Globus pallidus (tissue), 1 donor: Measurements from ENCODE around the gene RICTOR.

Source experiments
- DNase-seq: peaks from one replicate; pipeline ENCODE4 v3.0.0-alpha.2; 2015; ENCODE audit warnings: low spot score

RICTOR gene

DNA sequence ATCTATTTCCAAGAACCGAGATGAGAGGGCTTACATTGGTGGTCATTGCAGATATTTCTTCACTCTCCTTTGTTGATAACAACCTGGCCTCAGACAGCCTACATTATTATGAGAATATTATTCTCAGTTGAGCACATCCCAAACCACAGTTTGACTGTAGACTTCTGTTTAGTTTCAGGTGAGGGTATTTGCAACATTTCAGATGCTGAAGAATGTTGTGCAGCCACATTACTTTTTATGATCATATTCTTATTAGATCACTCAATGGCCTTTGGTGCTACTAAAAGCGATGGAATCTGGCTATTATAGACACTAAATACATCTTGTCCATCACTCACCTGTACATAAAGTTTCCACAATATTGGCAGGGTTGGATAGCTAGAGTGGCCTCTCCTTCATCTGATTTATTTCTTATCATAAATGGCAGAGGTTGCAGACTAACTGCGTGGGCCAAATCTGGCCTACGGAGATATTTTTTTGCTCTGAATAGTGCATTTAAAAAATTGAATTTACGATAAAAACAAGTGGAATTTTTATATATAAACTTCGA, 26.2 kb upstream of the RICTOR start:
- DNase-seq = no peak

DNA sequence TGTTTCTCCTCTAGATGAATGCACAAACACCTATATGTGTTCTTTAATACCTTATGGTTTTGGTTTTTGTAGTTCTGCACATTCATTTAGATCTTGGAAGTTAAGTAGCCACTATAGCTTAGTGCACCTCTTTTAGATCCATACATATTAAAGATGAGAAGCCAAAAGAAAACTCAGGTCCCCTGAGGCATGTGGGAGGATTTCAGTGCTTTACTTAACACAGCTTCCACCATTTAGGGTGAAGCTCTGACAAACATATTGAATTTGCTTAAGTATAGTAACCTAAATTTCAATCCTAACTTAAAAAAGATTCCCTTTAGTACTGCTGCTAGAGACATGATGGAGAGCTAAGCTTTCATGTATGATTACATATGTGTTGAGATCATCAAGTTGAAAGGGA, 25.6 kb upstream of the RICTOR start:
- no peak for DNase-seq

DNA sequence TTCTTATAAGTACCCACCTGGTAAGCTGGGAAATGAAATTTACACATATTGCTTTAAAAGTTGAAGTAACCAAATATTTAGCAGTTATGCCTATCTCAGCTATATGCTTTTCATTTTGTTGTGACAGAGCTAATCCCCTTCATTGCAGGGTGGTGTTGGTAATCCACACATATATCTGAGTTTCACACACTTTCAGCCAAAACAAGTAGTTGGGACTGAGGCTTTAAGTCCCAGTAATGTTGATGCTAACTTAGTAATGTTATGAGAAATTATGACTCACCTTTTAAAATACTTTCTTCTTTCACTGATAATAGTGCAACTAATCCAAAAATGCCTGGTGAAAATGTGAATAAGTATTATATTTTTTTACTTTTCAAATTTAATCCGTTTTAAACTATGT, 19.2 kb upstream of the RICTOR start:
- no peak for DNase-seq

GRCh38 chr5:39092581-39093351, 18.6 kb upstream of the RICTOR start:
- DNase-seq = no peak

DNA sequence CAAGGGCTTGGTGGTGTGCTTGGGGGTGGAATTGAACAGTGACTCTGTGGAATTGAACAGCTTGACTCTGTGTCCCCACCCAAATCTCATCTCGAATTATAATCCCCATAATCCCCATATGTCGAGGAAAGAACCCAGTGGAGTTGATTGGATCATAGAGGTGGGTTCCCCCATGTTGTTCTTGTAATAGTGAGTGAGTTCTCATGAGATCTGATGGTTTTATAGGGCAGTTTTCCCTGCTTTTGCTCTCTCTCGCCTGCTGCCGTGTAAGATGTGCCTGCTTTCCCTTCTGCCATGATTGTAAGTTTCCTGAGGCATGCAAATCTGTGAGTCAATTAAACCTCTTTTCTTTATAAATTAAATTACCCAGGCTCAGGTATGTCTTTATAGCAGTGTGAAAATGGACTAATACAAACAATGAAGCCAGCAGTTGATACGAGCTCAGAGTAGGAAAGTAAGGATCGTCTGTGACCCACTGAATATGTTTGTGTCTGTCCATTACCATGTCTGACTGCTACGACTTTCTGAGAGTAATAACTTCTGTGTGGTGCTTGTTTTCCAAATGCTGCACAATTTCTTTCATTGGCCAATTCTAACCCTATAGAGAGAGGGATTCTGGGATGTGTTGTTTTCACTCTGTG, 17.9 kb upstream of the RICTOR start:
- DNase-seq = no peak

- DNase-seq = no peak
Observed at GRCh38 chr5:39083968-39084367, 9.8 kb upstream of the RICTOR start.

- DNase-seq = no peak
Observed at GRCh38 chr5:39082995-39083394, 8.8 kb upstream of the RICTOR start.

GRCh38 chr5:39080597-39081204, 6.5 kb upstream of the RICTOR start:
- DNase-seq = peak; percentile 78

GRCh38 chr5:39080168-39080567, 6.0 kb upstream of the RICTOR start:
- DNase-seq = no peak

DNA sequence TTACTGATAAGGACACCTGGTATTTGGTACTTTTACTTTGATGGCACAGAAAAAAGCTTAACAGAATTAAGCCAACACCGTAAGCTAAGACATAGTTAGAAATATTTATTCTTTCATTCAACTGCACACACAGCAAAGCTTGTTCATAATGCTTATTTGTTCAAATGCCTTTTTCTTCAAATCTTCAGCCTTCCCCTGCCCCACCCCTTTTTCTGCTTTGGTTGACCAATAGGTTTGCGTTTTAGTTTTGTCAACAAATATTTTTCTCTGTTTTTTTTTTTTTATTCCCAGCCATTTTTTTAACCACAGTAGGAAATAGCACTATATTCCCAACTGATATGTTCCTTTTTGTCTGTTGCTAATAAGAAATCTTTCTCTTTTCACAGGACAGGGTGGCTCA, 4.9 kb upstream of the RICTOR start:
- DNase-seq = peak; percentile 49

DNA sequence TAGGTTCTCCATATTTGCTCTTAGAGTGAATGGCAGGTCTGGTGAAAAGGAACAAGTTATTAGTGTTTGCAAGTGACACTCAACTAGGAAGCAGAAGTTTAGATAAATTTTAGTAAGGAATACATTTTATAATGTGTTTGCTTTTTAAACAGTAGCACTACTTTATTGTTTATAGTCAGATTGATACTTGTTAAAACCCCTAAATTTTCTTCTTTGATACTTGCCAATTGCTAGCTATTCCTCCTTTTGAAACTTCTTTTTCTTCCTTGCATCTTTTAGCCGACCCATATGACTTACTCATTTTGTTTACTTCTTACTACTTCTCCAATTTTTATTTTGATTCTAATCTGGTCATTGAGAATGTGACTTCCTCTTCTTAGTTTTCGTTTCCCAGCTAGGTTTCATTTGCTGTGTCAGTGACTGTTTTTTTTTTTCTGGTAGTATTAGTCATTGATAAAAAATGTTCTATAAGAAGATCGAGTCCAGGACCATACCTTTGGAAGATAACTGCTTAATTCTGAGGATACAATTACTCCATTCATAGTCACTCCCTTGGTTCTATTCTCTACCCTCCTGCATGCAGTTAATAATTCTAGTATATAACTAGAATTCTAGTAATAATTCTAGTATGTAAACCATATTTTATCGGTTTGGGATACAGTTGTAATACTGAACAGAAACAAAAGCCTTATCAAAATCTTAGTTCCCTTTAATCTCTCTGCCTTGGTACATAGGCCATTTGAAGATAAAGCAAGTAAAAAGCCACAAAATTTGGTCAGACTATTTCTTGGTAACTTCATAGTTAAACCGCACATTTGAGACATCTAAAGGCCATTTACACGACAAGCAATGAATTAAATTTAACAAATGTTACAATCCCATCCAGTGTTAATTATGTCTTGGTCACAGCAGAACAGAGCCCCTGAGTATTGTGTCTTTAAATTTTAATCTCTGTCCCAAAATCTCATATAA, 2.8 kb upstream of the RICTOR start:
- peak; percentile 61 for DNase-seq

- peak; percentile 51 for DNase-seq
Observed at GRCh38 chr5:39076101-39076756, 2.0 kb upstream of the RICTOR start.

GRCh38 chr5:39073767-39074016, 507 bp downstream of the RICTOR start:
- DNase-seq = no peak

GRCh38 chr5:39072925-39073766, 1.1 kb downstream of the RICTOR start:
- peak; percentile 59 for DNase-seq

GRCh38 chr5:39068099-39068498, 6.1 kb downstream of the RICTOR start:
- DNase-seq = no peak

- no peak for DNase-seq
Observed at GRCh38 chr5:39064450-39064849, 9.7 kb downstream of the RICTOR start.

DNA sequence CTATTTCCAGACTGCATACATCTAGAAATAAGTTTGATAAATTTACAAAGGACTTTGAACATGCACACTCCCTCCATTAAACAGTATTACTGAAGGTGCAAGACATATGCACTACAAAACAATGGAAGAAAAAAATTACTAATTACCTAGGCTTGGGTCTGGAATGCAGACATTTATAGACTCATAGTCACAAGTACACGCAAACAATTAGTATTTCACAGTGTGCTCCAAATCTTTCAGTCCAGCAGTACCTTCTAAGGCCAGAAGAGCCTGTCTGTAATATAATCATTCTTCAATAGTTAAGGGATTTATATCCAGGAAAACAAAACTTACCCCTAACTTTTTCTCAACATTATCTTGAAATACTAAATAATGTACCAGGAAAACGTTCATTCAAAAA, 11.2 kb downstream of the RICTOR start:
- no peak for DNase-seq

DNA sequence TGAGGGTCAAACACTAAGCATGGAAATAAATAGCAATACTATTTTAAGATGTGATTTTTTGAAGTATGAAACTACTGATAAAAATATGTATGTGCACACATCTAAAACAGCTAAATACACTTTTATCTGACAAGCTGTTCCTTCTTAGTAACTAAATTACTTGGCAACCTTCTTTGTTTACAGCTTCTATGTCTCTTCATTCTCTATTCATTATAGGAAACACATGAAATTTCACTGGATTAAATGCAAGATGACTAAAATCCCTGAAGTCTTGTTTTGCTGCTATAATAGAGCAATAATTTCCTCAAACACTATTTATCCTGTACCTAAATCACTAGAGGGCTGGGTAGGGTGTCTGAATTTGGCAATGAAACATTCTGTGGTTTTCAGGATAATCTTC, 11.7 kb downstream of the RICTOR start:
- no peak for DNase-seq

- DNase-seq = no peak
Observed at GRCh38 chr5:39062104-39062503, 12.1 kb downstream of the RICTOR start.

DNA sequence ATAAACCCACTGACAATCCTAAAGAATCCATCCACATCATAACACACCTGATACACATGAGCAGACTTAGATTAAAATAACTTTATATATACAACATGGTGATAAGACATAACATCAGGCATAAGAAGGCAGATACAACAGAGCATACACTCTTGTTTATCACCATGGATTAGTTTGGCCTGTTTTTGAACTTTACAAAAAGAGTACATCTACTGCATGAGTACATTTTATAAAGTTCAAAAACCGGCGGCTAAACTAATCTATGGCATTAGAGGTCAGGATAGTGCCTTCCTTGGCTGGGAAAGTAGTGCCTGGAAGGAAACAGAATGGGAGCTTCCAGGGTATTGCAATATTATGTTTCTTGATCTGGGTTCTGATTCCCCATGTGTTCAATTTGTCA, 15.1 kb downstream of the RICTOR start:
- no peak for DNase-seq
